ENCODE results near the gene SYP. TPM values are rescaled to one million over a fixed set of nuclear protein-coding genes. Genes with fewer than 3 reads are reported as not detected.

The SYP gene
- total and polyA plus RNA-seq, 2 donors (not counting 3 experiments of a cell fraction or from before 2014, with no cell fraction given): 0.21 to 0.77 TPM

GRCh38 chrX:49172280-49172780, 27.7 kb downstream of the SYP start:
- H3K36me3 ChIP-seq (ENCODE audit: control insufficient read depth in 2 of 2, extremely low read depth in 1 of 2, insufficient read depth in 2 of 2, low read length in 2 of 2): no peaks in the 10 kb centered on the region
- peak overlapping the region; percentile 55 to 74 (median 68) for H3K4me3 ChIP-seq (replicated peaks in 1 of 3; ENCODE audit: insufficient read depth in 1 of 3, low read depth in 1 of 3, low read length in 3 of 3)
- H3K27me3 ChIP-seq (ENCODE audit: control insufficient read depth in 2 of 2, insufficient read depth in 2 of 2, low read length in 2 of 2): no peaks in the 10 kb centered on the region
- H2AFZ ChIP-seq (ENCODE audit: low read depth, low read length): peak overlapping the region; percentile 45
- dilution Hi-C loops (cut with MboI; ENCODE audit: extremely low pct_ligation_motif_present, low sequenced_read_pairs): no loop called here
- intact Hi-C loops (cut with micrococcal nuclease): no loop called here
- POLR2A ChIA-PET: interaction anchor here (1.7 kb wide), 1 partner anchor 12 kb away, joined by 5 read pairs; no protein-coding TSS in a partner anchor
- CTCF ChIA-PET: interaction anchor here (0.5 to 1.3 kb wide), 3 partner anchors 12 to 543 kb away, joined by 4 read pairs; no protein-coding TSS in a partner anchor
- DNase-seq (ENCODE audit: low read depth, low spot score): peak; percentile 21
- TF ChIP-seq POLR2A (IDR thresholded peaks at IDR 0.05; ENCODE audit: low read depth, low read length) (peak; percentile 8), MYC (IDR thresholded peaks at IDR 0.05; ENCODE audit: low read depth, low read length) (no peak)
- peaks cover 25% of the 10 kb centered on the region for H3K79me2 ChIP-seq (ENCODE audit: control insufficient read depth, insufficient read depth, low read length)
- no TSS peak for BruUV-seq (replicated peaks)
- H3K4me2 ChIP-seq (ENCODE audit: insufficient read depth, low read length): peak overlapping the region; percentile 79
- H3K9me3 ChIP-seq (replicated peaks; ENCODE audit: control insufficient read depth, insufficient read depth, low read length): no peaks in the 10 kb centered on the region
- no peaks in the 10 kb centered on the region for H3K9me1 ChIP-seq (replicated peaks; ENCODE audit: control insufficient read depth, extremely low read depth, insufficient read depth, low read length)
- no peaks in the 10 kb centered on the region for H4K20me1 ChIP-seq (replicated peaks; ENCODE audit: control insufficient read depth, extremely low read depth, insufficient read depth, low read length)
- H3K9ac ChIP-seq (replicated peaks; ENCODE audit: extremely low read depth, insufficient read depth, low read length): peak overlapping the region; percentile 64
- H3K27ac ChIP-seq (ENCODE audit: insufficient read depth, low read depth, low read length): peak overlapping the region; percentile 64
- FAIRE-seq: peak; percentile 87
- H3K4me1 ChIP-seq (ENCODE audit: control insufficient read depth, extremely low read depth, insufficient read depth, low read length): peaks cover 16% of the 10 kb centered on the region

GRCh38 chrX:49171752-49172279, 28.2 kb downstream of the SYP start, which contains the start of gene PLP2:
PLP2 (plus strand) TSS chrX:49171898; CDS start chrX:49172001, 103 bp downstream.
- DNase-seq (ENCODE audit: low read depth, low spot score) (peak; percentile 31), FAIRE-seq (peak; percentile 75)
- no peak for TF ChIP-seq FOS (IDR thresholded peaks at IDR 0.05; ENCODE audit: borderline replicate concordance, insufficient read depth, low read length)
- no peak for TF ChIP-seq MAX (IDR thresholded peaks at IDR 0.05; ENCODE audit: insufficient read depth, insufficient read length)
- TF ChIP-seq MYC (IDR thresholded peaks at IDR 0.05; ENCODE audit: low read depth, low read length): no peak
- TF ChIP-seq POLR2A (IDR thresholded peaks at IDR 0.05; ENCODE audit: low read depth, low read length): no peak
- no peak for TF ChIP-seq GATA2 (IDR thresholded peaks at IDR 0.05; ENCODE audit: insufficient read depth, insufficient read length, low read depth, low read length)
- no peak for TF ChIP-seq JUN (IDR thresholded peaks at IDR 0.05; ENCODE audit: borderline replicate concordance, insufficient read depth, insufficient read length, low read depth)
- TF ChIP-seq POLR2AphosphoS5 (IDR thresholded peaks at IDR 0.05; ENCODE audit: insufficient read depth, low read depth, low read length): no peak
- TF ChIP-seq CTCF (IDR thresholded peaks at IDR 0.05; ENCODE audit: extremely low read depth in 1 of 2, insufficient read depth in 1 of 2, low read depth in 1 of 2, low read length in 2 of 2): no peak
- Histone ChIP-seq H3K4me2 (ENCODE audit: insufficient read depth, low read length) (peak within 1 kb of the TSS; percentile 79), H3K4me3 (replicated peaks in 1 of 3; ENCODE audit: insufficient read depth in 1 of 3, low read depth in 1 of 3, low read length in 3 of 3) (peak within 1 kb of the TSS; percentile 55 to 74 (median 68)), H3K9me3 (replicated peaks; ENCODE audit: control insufficient read depth, insufficient read depth, low read length) (no peaks in the 10 kb centered on the region), H3K9ac (replicated peaks; ENCODE audit: extremely low read depth, insufficient read depth, low read length) (peak within 1 kb of the TSS; percentile 64), H2AFZ (ENCODE audit: low read depth, low read length) (peak within 1 kb of the TSS; percentile 51), H3K79me2 (ENCODE audit: control insufficient read depth, insufficient read depth, low read length) (peaks cover 25% of the 10 kb centered on the region), H3K27me3 (ENCODE audit: control insufficient read depth in 2 of 2, insufficient read depth in 2 of 2, low read length in 2 of 2) (no peaks in the 10 kb centered on the region), H3K36me3 (ENCODE audit: control insufficient read depth in 2 of 2, extremely low read depth in 1 of 2, insufficient read depth in 2 of 2, low read length in 2 of 2) (no peaks in the 10 kb centered on the region), H3K9me1 (replicated peaks; ENCODE audit: control insufficient read depth, extremely low read depth, insufficient read depth, low read length) (no peaks in the 10 kb centered on the region), H4K20me1 (replicated peaks; ENCODE audit: control insufficient read depth, extremely low read depth, insufficient read depth, low read length) (no peaks in the 10 kb centered on the region), H3K27ac (ENCODE audit: insufficient read depth, low read depth, low read length) (peak within 1 kb of the TSS; percentile 64), H3K4me1 (ENCODE audit: control insufficient read depth, extremely low read depth, insufficient read depth, low read length) (peaks cover 22% of the 10 kb centered on the region)
- dilution Hi-C loops (cut with MboI; ENCODE audit: extremely low pct_ligation_motif_present, low sequenced_read_pairs) (no loop called here), intact Hi-C loops (cut with micrococcal nuclease) (no loop called here)
- BruUV-seq (replicated peaks): TSS peak; percentile 34
- POLR2A ChIA-PET: interaction anchor here (0.9 to 1.7 kb wide), 2 partner anchors 12 to 16 kb away, joined by 3 to 5 read pairs; no protein-coding TSS in a partner anchor
- CTCF ChIA-PET: interaction anchor here (1.0 to 1.5 kb wide), 4 partner anchors 12 to 30 kb away, joined by 4 read pairs; no protein-coding TSS in a partner anchor
